Peyer's patch (tissue), 4 donors: Measurements from ENCODE around the gene MIGA1. TPM values are rescaled to one million over a fixed set of nuclear protein-coding genes. Genes with fewer than 3 reads are reported as not detected.
"Not testable (repeated sequence)": the region's sequence is repeated elsewhere in the genome, so short reads cannot be mapped to it uniquely, and the experiment has no call there.

ENCODE experiments used
- DNase-seq, 3 donors: peaks; one replicate each; pipeline ENCODE4 v3.0.0-alpha.2; 2017 to 2019
- H3K27ac ChIP-seq, 4 donors: fragments of 200-600 bp; sonication (generic); one replicate each; pipeline ENCODE4 v1.5.1; 2016 to 2019
- H3K27me3 ChIP-seq, 2 donors: fragments of 200-600 bp; sonication (generic); one replicate each; pipeline ENCODE4 v1.5.1; 2019
- H3K36me3 ChIP-seq, 3 donors: fragments of 200-600 bp; sonication (generic); one replicate each; pipeline ENCODE4 v1.5.1; 2016 to 2019
- H3K4me1 ChIP-seq, 4 donors: fragments of 200-600 bp; sonication (generic); one replicate each; pipeline ENCODE4 v1.5.1; 2016 to 2019
- H3K4me3 ChIP-seq, 4 donors: fragments of 200-600 bp; sonication (generic); 1 replicate in 3 of 4; 2 replicates in 1 of 4; pipeline ENCODE4 v1.5.1; 2016 to 2019; ENCODE audit warnings: mild to moderate bottlenecking in 1 of 4
- H3K9me3 ChIP-seq, 4 donors: fragments of 200-600 bp; sonication (generic); one replicate each; pipeline ENCODE4 v1.5.1; 2016 to 2019; ENCODE audit warnings: mild to moderate bottlenecking in 1 of 4
- POLR2A ChIP-seq, 2 donors: fragments of 450-650 bp; IDR thresholded peaks; one replicate each; pipeline ENCODE4 v1.5.1; 2017; ENCODE audit warnings: antibody characterized with exemption in 2 of 2, mild to moderate bottlenecking in 2 of 2, moderate library complexity in 2 of 2
- total RNA-seq, 4 donors: library from RNA; depleted of rRNA; stranded (reverse); fragments of >200 nt; gene quantifications; one replicate each; pipeline ENCODE4 v1.1.0, GENCODE V29; 2016
- TF ChIP-seq, protein P1 (sequence below), 6 experiments: fragments of 450-650 bp in 4 of 6; fragments of 200-600 bp in 2 of 6; sonication (generic) in 1 of 6; IDR thresholded peaks; one replicate each; pipeline ENCODE4 v1.5.1; 2017 to 2019; ENCODE audit warnings: antibody characterized with exemption in 6 of 6, mild to moderate bottlenecking in 3 of 6, moderate library complexity in 1 of 6

Gene MIGA1
- total RNA-seq, 4 donors from 2014 or later, result 7.4 to 21.9 (median 17.4) TPM

DNA sequence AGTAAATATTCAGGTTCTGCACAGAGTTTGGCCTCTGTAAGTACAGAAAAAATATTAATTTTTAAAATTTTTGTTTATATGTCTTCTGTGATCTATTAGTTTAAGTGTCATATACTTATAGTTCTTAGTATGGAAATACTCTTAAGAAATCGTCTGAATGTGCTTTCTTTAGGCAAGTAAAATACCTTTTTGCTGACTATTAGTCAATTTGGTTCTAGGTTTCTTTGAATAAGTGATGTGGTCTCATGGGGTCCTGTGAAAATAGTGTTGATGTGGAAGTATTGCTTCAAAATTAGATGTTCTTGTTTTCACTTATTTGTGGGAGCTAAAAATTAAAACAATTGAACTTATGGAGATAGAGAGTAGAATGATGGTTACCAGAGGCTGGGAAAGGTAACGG is 23.9 kb downstream of the MIGA1 start:
- Histone ChIP-seq H3K27me3 (no peaks in the 10 kb centered on the region), H3K36me3 (peaks cover 0 to 56% (median 0%) of the 10 kb centered on the region in 3 donors), H3K27ac (no peak overlapping the region), H3K4me1 (no peaks in the 10 kb centered on the region), H3K9me3 (no peaks in the 10 kb centered on the region), H3K4me3 (no peak overlapping the region)
- no peak for TF ChIP-seq POLR2A (IDR thresholded peaks at IDR 0.05)
- TF ChIP-seq, protein P1, sequence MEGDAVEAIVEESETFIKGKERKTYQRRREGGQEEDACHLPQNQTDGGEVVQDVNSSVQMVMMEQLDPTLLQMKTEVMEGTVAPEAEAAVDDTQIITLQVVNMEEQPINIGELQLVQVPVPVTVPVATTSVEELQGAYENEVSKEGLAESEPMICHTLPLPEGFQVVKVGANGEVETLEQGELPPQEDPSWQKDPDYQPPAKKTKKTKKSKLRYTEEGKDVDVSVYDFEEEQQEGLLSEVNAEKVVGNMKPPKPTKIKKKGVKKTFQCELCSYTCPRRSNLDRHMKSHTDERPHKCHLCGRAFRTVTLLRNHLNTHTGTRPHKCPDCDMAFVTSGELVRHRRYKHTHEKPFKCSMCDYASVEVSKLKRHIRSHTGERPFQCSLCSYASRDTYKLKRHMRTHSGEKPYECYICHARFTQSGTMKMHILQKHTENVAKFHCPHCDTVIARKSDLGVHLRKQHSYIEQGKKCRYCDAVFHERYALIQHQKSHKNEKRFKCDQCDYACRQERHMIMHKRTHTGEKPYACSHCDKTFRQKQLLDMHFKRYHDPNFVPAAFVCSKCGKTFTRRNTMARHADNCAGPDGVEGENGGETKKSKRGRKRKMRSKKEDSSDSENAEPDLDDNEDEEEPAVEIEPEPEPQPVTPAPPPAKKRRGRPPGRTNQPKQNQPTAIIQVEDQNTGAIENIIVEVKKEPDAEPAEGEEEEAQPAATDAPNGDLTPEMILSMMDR (IDR thresholded peaks at IDR 0.05), result no peak
- DNase-seq, result no peak

DNA sequence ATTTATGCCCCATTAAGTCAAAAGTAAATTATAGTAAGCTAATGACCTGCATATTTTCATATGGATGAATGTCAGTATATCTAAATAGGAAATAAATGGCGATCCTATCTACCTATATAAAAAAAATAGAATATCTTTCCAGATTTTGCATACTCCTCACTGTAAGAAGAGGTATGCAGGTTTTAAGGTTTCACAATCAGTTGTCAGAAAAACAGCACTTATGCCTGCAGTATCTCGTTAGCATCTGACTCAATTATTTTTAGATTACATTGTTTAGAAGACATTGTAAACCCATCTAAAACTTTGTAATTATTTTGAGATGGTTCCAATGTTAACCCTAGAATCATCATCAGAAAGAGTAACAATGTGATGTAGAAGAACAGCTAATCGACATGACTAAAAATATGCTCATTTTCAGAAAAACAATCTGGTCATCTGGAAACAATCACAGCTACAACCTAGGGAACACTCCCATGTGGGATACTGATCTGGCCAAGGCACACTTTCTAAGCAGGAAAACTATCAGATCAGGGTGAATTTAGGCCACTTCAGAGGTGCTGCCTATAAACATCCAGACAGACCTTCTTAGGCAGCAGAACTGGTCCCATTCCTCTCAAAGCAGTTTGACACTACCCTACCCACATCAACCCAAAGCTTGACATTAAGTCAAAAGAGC is 30.5 kb downstream of the MIGA1 start:
- H3K27me3 ChIP-seq, H3K9me3 ChIP-seq, H3K27ac ChIP-seq, H3K4me1 ChIP-seq, DNase-seq, H3K4me3 ChIP-seq: not testable (repeated sequence)
- peaks cover 0 to 45% (median 0%) of the 10 kb centered on the region in 3 donors for H3K36me3 ChIP-seq

DNA sequence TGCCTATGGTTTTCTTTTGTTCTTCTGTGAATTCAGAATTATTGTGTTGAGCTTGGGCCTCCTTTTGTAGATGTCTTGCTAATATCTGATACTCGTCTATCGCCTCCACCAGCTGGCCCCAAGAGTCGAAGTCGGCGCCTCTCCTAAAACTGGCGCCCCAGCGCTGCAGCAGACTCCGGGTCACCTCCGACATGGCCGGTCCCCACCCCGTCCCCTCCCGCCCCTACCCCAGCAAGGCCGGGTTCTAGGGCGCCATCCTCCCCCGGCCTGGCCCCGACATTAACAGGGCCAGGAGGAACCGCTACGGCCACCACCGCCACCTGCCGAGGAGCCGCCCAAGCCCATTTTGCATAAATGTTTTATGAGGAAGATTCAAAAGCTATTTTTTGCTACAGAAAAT is 32.1 kb downstream of the MIGA1 start:
- H3K4me3 ChIP-seq, DNase-seq, H3K27me3 ChIP-seq, H3K9me3 ChIP-seq, H3K27ac ChIP-seq, H3K4me1 ChIP-seq: not testable (repeated sequence)
- H3K36me3 ChIP-seq, result peaks cover 0 to 41% (median 0%) of the 10 kb centered on the region in 3 donors

DNA sequence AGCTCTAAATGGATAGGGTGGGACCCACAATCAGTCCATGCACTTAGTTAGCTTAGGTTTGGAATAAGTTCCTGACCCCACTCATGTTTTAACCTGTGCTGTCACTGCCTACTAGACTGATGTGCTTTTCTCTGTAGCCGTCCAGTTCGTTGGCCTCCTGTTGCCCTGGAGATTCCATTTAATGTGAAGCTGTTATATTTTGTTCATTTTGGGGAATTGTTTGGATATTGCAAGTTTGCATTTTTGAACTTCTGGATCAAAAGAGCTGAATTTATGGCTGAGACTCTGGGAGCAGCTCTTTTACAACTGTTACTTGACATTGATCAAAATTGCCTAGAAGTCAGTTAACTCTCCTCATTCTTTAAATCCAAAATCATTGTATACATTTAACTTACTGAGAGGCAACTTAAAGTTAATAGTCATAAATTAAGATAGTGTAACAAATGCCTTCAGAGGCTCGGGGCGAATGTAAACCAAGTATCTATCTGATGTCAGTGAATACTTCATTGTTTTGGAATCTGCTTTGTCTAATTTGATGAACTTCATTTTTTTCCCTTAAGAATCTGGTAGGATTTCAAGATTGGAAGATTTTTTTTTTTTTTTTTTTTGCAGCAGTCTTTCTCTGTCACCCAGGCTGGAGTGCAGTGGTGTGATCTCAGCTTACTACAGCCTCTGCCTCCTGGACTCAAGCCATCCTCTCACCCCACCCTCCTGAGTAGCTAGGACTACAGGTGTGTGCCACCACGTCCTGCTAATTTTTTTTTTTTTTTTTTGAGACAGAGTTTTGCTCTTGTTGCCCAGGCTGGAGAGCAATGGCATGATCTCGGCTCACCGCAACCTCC is 38.1 kb downstream of the MIGA1 start:
- TF ChIP-seq POLR2A (IDR thresholded peaks at IDR 0.05), result no peak
- TF ChIP-seq, protein P1 (IDR thresholded peaks at IDR 0.05), result no peak
- Histone ChIP-seq H3K36me3 (peaks cover 0 to 45% (median 0%) of the 10 kb centered on the region in 3 donors), H3K27me3 (no peaks in the 10 kb centered on the region), H3K27ac (no peak overlapping the region), H3K9me3 (no peaks in the 10 kb centered on the region), H3K4me1 (no peaks in the 10 kb centered on the region), H3K4me3 (no peak overlapping the region)
- DNase-seq, result no peak

DNA sequence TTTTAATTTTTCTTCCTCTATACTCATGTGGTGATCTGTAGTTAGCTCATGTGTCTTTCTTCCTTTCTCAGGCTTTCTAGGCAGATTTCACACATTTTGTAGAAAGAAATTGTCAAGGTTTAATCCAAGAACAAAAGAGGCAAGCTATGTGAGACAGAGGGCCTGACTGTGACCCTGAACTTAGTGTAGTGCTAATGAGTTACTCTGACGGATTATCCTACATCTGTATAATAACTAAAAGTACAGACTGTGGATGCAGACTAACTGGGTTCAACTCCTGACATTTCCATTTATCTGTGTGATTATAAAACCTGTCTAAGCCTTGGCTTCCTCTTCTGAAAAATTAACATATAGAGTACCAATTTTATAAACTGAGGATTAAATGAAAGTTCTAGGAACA is 40.7 kb downstream of the MIGA1 start:
- no peak for TF ChIP-seq POLR2A (IDR thresholded peaks at IDR 0.05)
- TF ChIP-seq, protein P1 (IDR thresholded peaks at IDR 0.05), result no peak
- H3K4me1 ChIP-seq, result no peaks in the 10 kb centered on the region
- H3K9me3 ChIP-seq, result no peaks in the 10 kb centered on the region
- H3K4me3 ChIP-seq, result no peak overlapping the region
- H3K27me3 ChIP-seq, result no peaks in the 10 kb centered on the region
- peaks cover 0 to 30% (median 0%) of the 10 kb centered on the region in 3 donors for H3K36me3 ChIP-seq
- DNase-seq, result no peak
- H3K27ac ChIP-seq, result no peak overlapping the region

DNA sequence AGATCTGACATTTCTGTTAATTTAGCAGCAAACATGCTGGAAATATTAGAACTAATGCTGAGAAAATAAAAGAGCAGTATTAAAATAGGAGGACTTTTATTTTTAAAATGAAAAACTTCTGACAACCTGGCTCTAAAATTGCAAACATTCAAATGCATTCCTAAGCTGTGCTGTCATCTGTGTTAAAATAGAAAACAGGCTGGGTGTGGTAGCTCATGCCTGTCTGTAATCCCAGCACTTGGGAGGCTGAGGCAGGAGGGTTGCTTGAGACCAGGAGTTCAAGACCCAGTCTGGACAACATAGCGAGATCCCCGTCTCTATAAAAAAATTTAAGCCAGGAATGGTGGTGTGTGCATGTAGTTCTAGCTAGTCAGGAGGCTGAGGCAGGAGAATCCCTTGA is 44.6 kb downstream of the MIGA1 start:
- H3K36me3 ChIP-seq, result peaks cover 0 to 14% (median 0%) of the 10 kb centered on the region in 3 donors
- no peak for TF ChIP-seq POLR2A (IDR thresholded peaks at IDR 0.05)
- TF ChIP-seq, protein P1 (IDR thresholded peaks at IDR 0.05), result no peak
- DNase-seq, result no peak
- no peak overlapping the region for H3K27ac ChIP-seq
- no peaks in the 10 kb centered on the region for H3K4me1 ChIP-seq
- H3K9me3 ChIP-seq, result no peaks in the 10 kb centered on the region
- no peak overlapping the region for H3K4me3 ChIP-seq
- H3K27me3 ChIP-seq, result no peaks in the 10 kb centered on the region
